ENCODE data around the gene CD274.

The CD274 gene

DNA sequence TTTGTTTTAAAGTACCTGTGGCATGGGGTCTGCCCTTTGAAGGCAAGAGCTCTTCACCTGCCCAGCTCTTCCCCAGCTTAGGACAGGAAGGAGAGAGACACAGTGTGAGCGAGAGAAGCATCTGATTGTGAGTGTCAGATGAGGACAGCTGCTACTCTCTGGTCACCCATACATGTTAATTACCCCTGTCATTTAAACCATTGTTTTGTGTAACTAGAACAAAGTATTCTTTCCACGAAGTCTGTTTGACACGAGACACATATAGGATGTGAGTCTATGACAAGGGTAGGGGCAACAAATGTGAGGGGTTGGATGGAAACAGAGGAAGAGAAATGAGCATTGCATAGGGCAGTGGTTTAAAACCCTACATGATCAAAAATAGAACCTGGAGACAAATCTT, 3.0 kb upstream of the CD274 start:
- H3K4me3 ChIP-seq (ENCODE audit: low read length) = no peak overlapping the region
- no peak for DNase-seq (ENCODE audit: low read depth)
- TF ChIP-seq, protein P1, sequence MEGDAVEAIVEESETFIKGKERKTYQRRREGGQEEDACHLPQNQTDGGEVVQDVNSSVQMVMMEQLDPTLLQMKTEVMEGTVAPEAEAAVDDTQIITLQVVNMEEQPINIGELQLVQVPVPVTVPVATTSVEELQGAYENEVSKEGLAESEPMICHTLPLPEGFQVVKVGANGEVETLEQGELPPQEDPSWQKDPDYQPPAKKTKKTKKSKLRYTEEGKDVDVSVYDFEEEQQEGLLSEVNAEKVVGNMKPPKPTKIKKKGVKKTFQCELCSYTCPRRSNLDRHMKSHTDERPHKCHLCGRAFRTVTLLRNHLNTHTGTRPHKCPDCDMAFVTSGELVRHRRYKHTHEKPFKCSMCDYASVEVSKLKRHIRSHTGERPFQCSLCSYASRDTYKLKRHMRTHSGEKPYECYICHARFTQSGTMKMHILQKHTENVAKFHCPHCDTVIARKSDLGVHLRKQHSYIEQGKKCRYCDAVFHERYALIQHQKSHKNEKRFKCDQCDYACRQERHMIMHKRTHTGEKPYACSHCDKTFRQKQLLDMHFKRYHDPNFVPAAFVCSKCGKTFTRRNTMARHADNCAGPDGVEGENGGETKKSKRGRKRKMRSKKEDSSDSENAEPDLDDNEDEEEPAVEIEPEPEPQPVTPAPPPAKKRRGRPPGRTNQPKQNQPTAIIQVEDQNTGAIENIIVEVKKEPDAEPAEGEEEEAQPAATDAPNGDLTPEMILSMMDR (conservative IDR thresholded peaks at IDR 0.05; ENCODE audit: low read length) = no peak

- TF ChIP-seq, protein P1 (conservative IDR thresholded peaks at IDR 0.05; ENCODE audit: low read length) = no peak
- H3K4me3 ChIP-seq (ENCODE audit: low read length) = no peak overlapping the region
- DNase-seq (ENCODE audit: low read depth) = no peak
Measured at GRCh38 chr9:5448016-5448415, 2.3 kb upstream of the CD274 start.

GRCh38 chr9:5448461-5449435, 1.6 kb upstream of the CD274 start:
- TF ChIP-seq, protein P1 (conservative IDR thresholded peaks at IDR 0.05; ENCODE audit: low read length) = no peak
- DNase-seq (ENCODE audit: low read depth) = no peak
- no peak overlapping the region for H3K4me3 ChIP-seq (ENCODE audit: low read length)

- TF ChIP-seq, protein P1 (conservative IDR thresholded peaks at IDR 0.05; ENCODE audit: low read length) = no peak
- DNase-seq (ENCODE audit: low read depth) = no peak
- H3K4me3 ChIP-seq (ENCODE audit: low read length) = peak overlapping the region; percentile 79
Measured at GRCh38 chr9:5449521-5450358, 602 bp upstream of the CD274 start.

DNA sequence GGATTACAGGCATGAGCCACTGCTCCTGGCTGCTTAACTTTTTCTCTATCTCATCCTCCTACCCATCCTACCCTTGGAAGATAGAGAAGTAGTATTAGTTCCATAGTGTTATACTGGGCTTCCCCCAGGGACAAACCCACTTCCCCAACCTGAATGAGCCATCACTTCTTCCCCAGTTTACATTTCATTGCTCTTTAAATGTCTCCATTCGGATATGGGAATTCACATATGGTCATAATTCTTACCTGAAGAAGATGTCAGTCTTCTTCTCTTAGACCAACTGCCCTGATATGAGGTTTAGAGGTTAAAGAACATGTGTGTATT, 1.9 kb downstream of the CD274 start:
- TF ChIP-seq, protein P1 (conservative IDR thresholded peaks at IDR 0.05; ENCODE audit: low read length) = no peak
- H3K4me3 ChIP-seq (ENCODE audit: low read length) = no peak overlapping the region
- no peak for DNase-seq (ENCODE audit: low read depth)

DNA sequence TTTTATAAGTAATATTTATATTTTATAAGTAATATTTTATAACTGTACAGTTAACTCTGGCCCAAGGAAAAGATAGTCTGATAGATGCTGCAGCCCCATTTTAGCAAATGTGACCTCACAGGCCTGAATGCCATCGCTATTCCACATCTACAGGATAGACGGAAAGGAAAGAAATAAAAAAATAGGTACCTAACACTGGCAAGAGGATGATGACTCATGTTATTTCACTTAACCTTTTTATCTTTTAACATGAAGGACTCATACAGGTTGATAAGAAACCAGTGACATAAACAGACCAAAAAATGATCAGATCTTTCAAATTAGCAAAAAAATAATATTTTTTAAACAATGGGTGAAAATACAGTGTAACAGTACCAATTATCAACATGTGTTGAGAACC, 2.7 kb downstream of the CD274 start:
- no peak overlapping the region for H3K4me3 ChIP-seq (ENCODE audit: low read length)
- TF ChIP-seq, protein P1 (conservative IDR thresholded peaks at IDR 0.05; ENCODE audit: low read length) = no peak
- DNase-seq (ENCODE audit: low read depth) = no peak
